Naive thymus-derived CD4-positive, alpha-beta T cell (primary cell): ENCODE results near the gene FSTL5. TPM values are rescaled to one million over a fixed set of nuclear protein-coding genes. Genes with fewer than 3 reads are reported as not detected.

Experiments
- ATAC-seq: fragments of 150-1000 bp; cut with Tn5 transposase; 2 replicates; pipeline ENCODE4 v1.10.0; 2021; ENCODE audit warnings: mild to moderate bottlenecking, moderate library complexity
- CTCF ChIA-PET: fragments of 350-600 bp; sonication (Branson Sonifier 250); formaldehyde crosslinking; loops from one replicate; lab custom pipeline; 2021; ENCODE audit warnings: antibody characterized with exemption; lab: Charles Lee
- POLR2A ChIA-PET: fragments of 350-600 bp; sonication (Branson Sonifier 250); formaldehyde crosslinking; loops from one replicate; lab custom pipeline; 2021; ENCODE audit warnings: antibody characterized with exemption, inconsistent platforms; lab: Charles Lee
- DNase-seq, 9 donors: peaks; one replicate each; pipeline versions ENCODE4 v3.0.0 to v3.0.0-alpha.2; 2020 to 2022; ENCODE audit warnings: mixed read lengths in 1 of 9
- H3K27ac ChIP-seq: one replicate; pipeline ENCODE4 v1.7.0; 2013; ENCODE audit warnings: mild to moderate bottlenecking, low read depth, low read length, moderate library complexity
- H3K27me3 ChIP-seq, 2 donors: one replicate each; pipeline ENCODE4 v1.7.0; 2013; ENCODE audit warnings: low read length in 2 of 2, mild to moderate bottlenecking in 2 of 2, moderate library complexity in 2 of 2; ENCODE audit not compliant: control insufficient read depth in 2 of 2, insufficient read depth in 2 of 2
- H3K36me3 ChIP-seq, 3 experiments: 1 replicate in 2 of 3; 2 replicates in 1 of 3; pipeline ENCODE4 v1.7.0; 2013; ENCODE audit warnings: low read length in 3 of 3, mild to moderate bottlenecking in 3 of 3, moderate library complexity in 1 of 3; ENCODE audit not compliant: insufficient read depth in 3 of 3, control insufficient read depth in 2 of 3
- H3K4me1 ChIP-seq, 2 donors: one replicate each; pipeline ENCODE4 v1.7.0; 2013; ENCODE audit warnings: low read length in 2 of 2, mild to moderate bottlenecking in 2 of 2, moderate library complexity in 1 of 2; ENCODE audit not compliant: control insufficient read depth in 2 of 2, insufficient read depth in 2 of 2
- H3K4me3 ChIP-seq: 2 replicates; pipeline ENCODE4 v1.7.0; 2013; ENCODE audit warnings: mild to moderate bottlenecking, low read length
- H3K9me3 ChIP-seq, 3 experiments: 1 replicate in 2 of 3; 2 replicates in 1 of 3; pipeline ENCODE4 v1.7.0; 2013; ENCODE audit warnings: low read length in 3 of 3; ENCODE audit not compliant: control insufficient read depth in 2 of 3
- H3K27ac Mint-ChIP-seq, 9 donors: one replicate each; pipeline ENCODE4 v1.8.0; 2020 to 2022; ENCODE audit warnings: mixed read lengths in 9 of 9, mild to moderate bottlenecking in 8 of 9, moderate library complexity in 5 of 9, inconsistent platforms in 2 of 9
- H3K27me3 Mint-ChIP-seq, 5 donors: one replicate each; pipeline ENCODE4 v1.8.0; 2021 to 2022; ENCODE audit warnings: mixed read lengths in 5 of 5, mild to moderate bottlenecking in 1 of 5
- H3K36me3 Mint-ChIP-seq, 5 donors: one replicate each; pipeline ENCODE4 v1.8.0; 2020 to 2022; ENCODE audit warnings: mixed read lengths in 5 of 5, mild to moderate bottlenecking in 3 of 5, inconsistent platforms in 1 of 5
- H3K4me1 Mint-ChIP-seq, 7 donors: one replicate each; pipeline ENCODE4 v1.8.0; 2020 to 2022; ENCODE audit warnings: mixed read lengths in 7 of 7, mild to moderate bottlenecking in 3 of 7, inconsistent platforms in 1 of 7
- H3K4me3 Mint-ChIP-seq, 10 donors: one replicate each; pipeline ENCODE4 v1.8.0; 2020 to 2022; ENCODE audit warnings: mild to moderate bottlenecking in 10 of 10, mixed read lengths in 10 of 10, moderate library complexity in 6 of 10, inconsistent platforms in 2 of 10
- H3K9me3 Mint-ChIP-seq, 11 donors: one replicate each; pipeline ENCODE4 v1.8.0; 2020 to 2022; ENCODE audit warnings: mixed read lengths in 11 of 11, mild to moderate bottlenecking in 4 of 11, inconsistent platforms in 1 of 11, moderate library complexity in 1 of 11
- intact Hi-C, 2 donors: fragments of 100-400 bp; cut with micrococcal nuclease; formaldehyde crosslinking; loops; one replicate each; pipeline ENCODE4 v1.15.1; 2023
- polyA plus RNA-seq, 2 donors: library from polyadenylated mRNA; unstranded; fragments of 300-500 nt; fragmentation: Illumina TruSeq; gene quantifications; one replicate each; pipeline ENCODE4 v1.2.3, GENCODE V29; 2021
- total RNA-seq, 6 experiments: library from RNA in 5 of 6; stranded (reverse) in 5 of 6; gene quantifications; 1 replicate in 5 of 6; 2 replicates in 1 of 6; pipeline ENCODE4 v1.2.3 and lab custom pipeline; 2021 to 2026

The FSTL5 gene
- total and polyA plus RNA-seq, 7 experiments from 2014 or later, result not detected

GRCh38 chr4:161813389-161813788 lies 350.4 kb downstream of the FSTL5 start:
- no peaks in the 10 kb centered on the region for H3K9me3 ChIP-seq
- H3K27ac ChIP-seq, result no peak overlapping the region
- intact Hi-C loops, result no loop called here
- no peaks in the 10 kb centered on the region for H3K36me3 Mint-ChIP-seq
- ATAC-seq (no peak), DNase-seq (no peak)
- CTCF ChIA-PET, result no interaction called here
- H3K4me3 ChIP-seq, result no peak overlapping the region
- H3K36me3 ChIP-seq, result no peaks in the 10 kb centered on the region
- no peaks in the 10 kb centered on the region for H3K4me1 ChIP-seq
- no peak overlapping the region for H3K27ac Mint-ChIP-seq
- H3K4me3 Mint-ChIP-seq, result no peak overlapping the region
- H3K27me3 Mint-ChIP-seq, result no peaks in the 10 kb centered on the region
- POLR2A ChIA-PET, result no interaction called here
- peaks cover 0 to 17% (median 3%) of the 10 kb centered on the region in 11 donors for H3K9me3 Mint-ChIP-seq
- no peaks in the 10 kb centered on the region for H3K27me3 ChIP-seq
- H3K4me1 Mint-ChIP-seq, result peaks cover 0 to 3% (median 0%) of the 10 kb centered on the region in 7 donors

GRCh38 chr4:161803171-161803570 lies 360.6 kb downstream of the FSTL5 start:
- no peaks in the 10 kb centered on the region for H3K36me3 ChIP-seq
- H3K27ac ChIP-seq, result no peak overlapping the region
- H3K27me3 ChIP-seq, result no peaks in the 10 kb centered on the region
- intact Hi-C loops, result no loop called here
- Mint-ChIP-seq H3K36me3 (no peaks in the 10 kb centered on the region), H3K4me3 (no peak overlapping the region), H3K4me1 (no peaks in the 10 kb centered on the region), H3K27me3 (no peaks in the 10 kb centered on the region), H3K9me3 (peaks cover 0 to 21% (median 2%) of the 10 kb centered on the region in 11 donors), H3K27ac (no peak overlapping the region)
- ChIA-PET CTCF (no interaction called here), POLR2A (no interaction called here)
- no peak overlapping the region for H3K4me3 ChIP-seq
- no peaks in the 10 kb centered on the region for H3K4me1 ChIP-seq
- no peak for ATAC-seq
- DNase-seq, result no peak
- no peaks in the 10 kb centered on the region for H3K9me3 ChIP-seq

GRCh38 chr4:161799710-161800109 lies 364.1 kb downstream of the FSTL5 start:
- ChIA-PET CTCF (no interaction called here), POLR2A (no interaction called here)
- Histone ChIP-seq H3K4me3 (no peak overlapping the region), H3K27ac (no peak overlapping the region), H3K4me1 (no peaks in the 10 kb centered on the region), H3K9me3 (no peaks in the 10 kb centered on the region), H3K27me3 (no peaks in the 10 kb centered on the region), H3K36me3 (no peaks in the 10 kb centered on the region)
- DNase-seq, result no peak
- ATAC-seq, result no peak
- intact Hi-C loops, result no loop called here
- Mint-ChIP-seq H3K27me3 (no peaks in the 10 kb centered on the region), H3K4me3 (no peak overlapping the region), H3K27ac (no peak overlapping the region), H3K9me3 (peaks cover 0 to 6% (median 0%) of the 10 kb centered on the region in 11 donors), H3K4me1 (no peaks in the 10 kb centered on the region), H3K36me3 (no peaks in the 10 kb centered on the region)

GRCh38 chr4:161792991-161793390 lies 370.8 kb downstream of the FSTL5 start:
- DNase-seq (no peak), ATAC-seq (no peak)
- Histone ChIP-seq H3K4me1 (no peaks in the 10 kb centered on the region), H3K27me3 (no peaks in the 10 kb centered on the region), H3K27ac (no peak overlapping the region), H3K36me3 (no peaks in the 10 kb centered on the region), H3K9me3 (no peaks in the 10 kb centered on the region), H3K4me3 (no peak overlapping the region)
- Mint-ChIP-seq H3K9me3 (peaks cover 0 to 6% (median 2%) of the 10 kb centered on the region in 11 donors), H3K27ac (no peak overlapping the region), H3K4me1 (no peaks in the 10 kb centered on the region), H3K4me3 (no peak overlapping the region), H3K27me3 (no peaks in the 10 kb centered on the region), H3K36me3 (no peaks in the 10 kb centered on the region)
- ChIA-PET POLR2A (no interaction called here), CTCF (no interaction called here)
- intact Hi-C loops, result no loop called here

- H3K36me3 ChIP-seq, result no peaks in the 10 kb centered on the region
- intact Hi-C loops, result no loop called here
- CTCF ChIA-PET, result no interaction called here
- POLR2A ChIA-PET, result no interaction called here
- H3K36me3 Mint-ChIP-seq, result no peaks in the 10 kb centered on the region
- H3K27me3 ChIP-seq, result no peaks in the 10 kb centered on the region
- no peak overlapping the region for H3K4me3 Mint-ChIP-seq
- no peaks in the 10 kb centered on the region for H3K9me3 ChIP-seq
- H3K27ac ChIP-seq, result no peak overlapping the region
- H3K4me3 ChIP-seq, result no peak overlapping the region
- no peaks in the 10 kb centered on the region for H3K27me3 Mint-ChIP-seq
- ATAC-seq (peak; percentile 20), DNase-seq (no peak)
- H3K4me1 ChIP-seq, result no peaks in the 10 kb centered on the region
- peaks cover 0 to 7% (median 2%) of the 10 kb centered on the region in 11 donors for H3K9me3 Mint-ChIP-seq
- no peak overlapping the region for H3K27ac Mint-ChIP-seq
- no peaks in the 10 kb centered on the region for H3K4me1 Mint-ChIP-seq
Observed at GRCh38 chr4:161791796-161792556, 371.8 kb downstream of the FSTL5 start.

- H3K4me1 Mint-ChIP-seq, result no peaks in the 10 kb centered on the region
- CTCF ChIA-PET, result no interaction called here
- H3K4me3 Mint-ChIP-seq, result no peak overlapping the region
- peaks cover 0 to 15% (median 4%) of the 10 kb centered on the region in 11 donors for H3K9me3 Mint-ChIP-seq
- no peaks in the 10 kb centered on the region for H3K27me3 ChIP-seq
- DNase-seq (no peak), ATAC-seq (no peak)
- no peak overlapping the region for H3K4me3 ChIP-seq
- H3K36me3 ChIP-seq, result no peaks in the 10 kb centered on the region
- H3K9me3 ChIP-seq, result no peaks in the 10 kb centered on the region
- no peaks in the 10 kb centered on the region for H3K36me3 Mint-ChIP-seq
- H3K27ac ChIP-seq, result no peak overlapping the region
- H3K27ac Mint-ChIP-seq, result no peak overlapping the region
- POLR2A ChIA-PET, result no interaction called here
- intact Hi-C loops, result no loop called here
- no peaks in the 10 kb centered on the region for H3K4me1 ChIP-seq
- H3K27me3 Mint-ChIP-seq, result no peaks in the 10 kb centered on the region
Observed at GRCh38 chr4:161767116-161767515, 396.7 kb downstream of the FSTL5 start.

- POLR2A ChIA-PET, result no interaction called here
Observed at GRCh38 chr4:161762796-161763195, 401.0 kb downstream of the FSTL5 start.

More at GRCh38 chr4:161762796-161763195, 401.0 kb downstream of the FSTL5 start:
- intact Hi-C loops, result no loop called here
- ATAC-seq, result no peak
- Histone ChIP-seq H3K9me3 (no peaks in the 10 kb centered on the region), H3K4me1 (no peaks in the 10 kb centered on the region), H3K27me3 (no peaks in the 10 kb centered on the region), H3K27ac (no peak overlapping the region), H3K4me3 (no peak overlapping the region), H3K36me3 (no peaks in the 10 kb centered on the region)
- Mint-ChIP-seq H3K27me3 (no peaks in the 10 kb centered on the region), H3K9me3 (peaks cover 0 to 9% (median 0%) of the 10 kb centered on the region in 11 donors), H3K4me1 (no peaks in the 10 kb centered on the region), H3K27ac (no peak overlapping the region), H3K36me3 (no peaks in the 10 kb centered on the region), H3K4me3 (no peak overlapping the region)
- DNase-seq, result no peak
- CTCF ChIA-PET, result no interaction called here
